Neural cell (in vitro differentiated cells): ENCODE results near the gene FAM8A1. TPM values are rescaled to one million over a fixed set of nuclear protein-coding genes. Genes with fewer than 3 reads are reported as not detected.

ENCODE experiments used
- H2AFZ ChIP-seq: fragments of 200-600, 300-800 bp; sonication (generic), shearing (Covaris generic); 2 replicates; pipeline ENCODE4 v1.6.0; 2014; ENCODE audit warnings: low read depth, mild to moderate bottlenecking, antibody characterized with exemption, low read length, moderate library complexity
- H3F3A ChIP-seq: fragments of 200-600 bp; shearing (Covaris generic); 2 replicates; pipeline ENCODE4 v1.6.1; 2016; ENCODE audit warnings: mild to moderate bottlenecking, moderate library complexity, mixed read lengths, antibody characterized with exemption, low read length; ENCODE audit not compliant: insufficient read depth, poor library complexity, severe bottlenecking
- H3K27ac ChIP-seq: fragments of 200-600, 300-800 bp; sonication (generic), shearing (Covaris generic); 2 replicates; pipeline ENCODE4 v1.5.1; 2014; ENCODE audit warnings: mild to moderate bottlenecking, low read length, moderate library complexity
- H3K27me3 ChIP-seq: fragments of 300-800, 200-600 bp; sonication (generic), shearing (Covaris generic); 2 replicates; pipeline ENCODE4 v1.6.0; 2014; ENCODE audit warnings: mild to moderate bottlenecking, low read depth, low read length, moderate library complexity; ENCODE audit not compliant: insufficient read depth
- H3K36me3 ChIP-seq: fragments of 300-800, 200-600 bp; sonication (generic), shearing (Covaris generic); 2 replicates; pipeline ENCODE4 v1.5.1; 2014; ENCODE audit warnings: mild to moderate bottlenecking, antibody characterized with exemption, low read length, moderate library complexity; ENCODE audit not compliant: insufficient read depth
- H3K4me2 ChIP-seq: fragments of 300-800, 200-600 bp; sonication (generic), shearing (Covaris generic); 2 replicates; pipeline ENCODE4 v1.6.0; 2014; ENCODE audit warnings: mild to moderate bottlenecking, low read length
- H3K4me3 ChIP-seq: fragments of 300-800, 200-600 bp; sonication (generic), shearing (Covaris generic); 2 replicates; pipeline ENCODE4 v1.5.1; 2014; ENCODE audit warnings: mild to moderate bottlenecking, low read length, moderate library complexity
- H3K79me2 ChIP-seq: fragments of 200-600 bp; shearing (Covaris generic); replicated peaks from 2 replicates; pipeline ENCODE4 v1.6.0; 2014; ENCODE audit warnings: mild to moderate bottlenecking, low read length, moderate library complexity; ENCODE audit not compliant: insufficient read depth
- H3K9ac ChIP-seq: fragments of 300-800, 200-600 bp; sonication (generic), shearing (Covaris generic); 2 replicates; pipeline ENCODE4 v1.6.1; 2016; ENCODE audit warnings: mild to moderate bottlenecking, low read length, mixed read lengths
- H3K9me2 ChIP-seq: fragments of 200-600 bp; shearing (Covaris generic); 2 replicates; pipeline ENCODE4 v1.6.1; 2016; ENCODE audit warnings: mild to moderate bottlenecking, low read length, mixed read lengths; ENCODE audit not compliant: insufficient read depth
- H3K9me3 ChIP-seq: fragments of 200-600, 300-800 bp; sonication (generic), shearing (Covaris generic); 2 replicates; pipeline ENCODE4 v1.6.1; 2016; ENCODE audit warnings: mild to moderate bottlenecking, mixed run types, low read length, moderate library complexity, mixed read lengths
- H4K20me1 ChIP-seq: fragments of 200-600 bp; shearing (Covaris generic); 2 replicates; pipeline ENCODE4 v1.6.1; 2016; ENCODE audit warnings: mild to moderate bottlenecking, mixed run types; ENCODE audit not compliant: insufficient read depth
- EP300 ChIP-seq: fragments of 450-650 bp; conservative IDR thresholded peaks from 2 replicates; pipeline ENCODE4 v1.6.1; 2014; ENCODE audit warnings: antibody characterized with exemption, mild to moderate bottlenecking, moderate library complexity; ENCODE audit not compliant: poor library complexity, severe bottlenecking
- EZH2 ChIP-seq: fragments of 200-600, 300-800 bp; shearing (Covaris generic), sonication (generic); IDR thresholded peaks from 2 replicates; pipeline ENCODE4 v1.6.1; 2014; ENCODE audit warnings: antibody characterized with exemption, low read length, borderline replicate concordance, mild to moderate bottlenecking; ENCODE audit not compliant: insufficient read depth, poor library complexity, severe bottlenecking
- polyA plus RNA-seq: library from polyadenylated mRNA; depleted of rRNA; stranded (reverse); fragments of >200 nt; gene quantifications from 2 replicates; pipeline ENCODE4 v1.2.3, GENCODE V29; 2014
- small RNA-seq, 3 experiments: library from RNA; depleted of rRNA; stranded (forward); fragments of <200 nt; gene quantifications; one replicate each; pipeline ENCODE3, GENCODE V24; 2012
- TF ChIP-seq, protein P1 (sequence below): fragments of 450-650 bp; IDR thresholded peaks from 2 replicates; pipeline ENCODE4 v1.5.1; 2014; ENCODE audit warnings: antibody characterized with exemption, mild to moderate bottlenecking, moderate library complexity; ENCODE audit not compliant: poor library complexity, severe bottlenecking

The FAM8A1 gene
- polyA plus RNA-seq, 1 donor from 2014 or later = 48.0 TPM

DNA sequence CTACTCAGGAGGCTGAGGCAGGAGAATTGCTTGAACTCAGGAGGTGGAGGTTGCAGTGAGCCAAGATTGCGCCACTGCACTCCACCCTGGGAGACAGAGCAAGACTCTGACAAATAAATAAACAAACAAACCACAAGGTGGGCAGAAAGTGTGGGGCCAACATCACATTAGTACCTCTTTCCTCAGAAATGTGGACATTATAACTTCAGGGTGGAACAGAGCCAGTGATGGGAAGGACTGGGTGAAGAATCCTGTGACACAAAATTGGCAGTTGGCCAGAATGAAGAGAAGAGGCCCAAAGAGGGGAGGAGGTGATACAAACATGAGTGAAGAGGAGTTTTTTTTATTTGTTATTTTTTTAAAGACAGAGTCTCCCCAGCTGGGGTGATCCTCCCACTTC, 56.0 kb downstream of the FAM8A1 start:
- no peaks in the 10 kb centered on the region for H4K20me1 ChIP-seq
- no peak for TF ChIP-seq EZH2
- no peaks in the 10 kb centered on the region for H3K79me2 ChIP-seq
- no peak overlapping the region for H3K27ac ChIP-seq
- no peaks in the 10 kb centered on the region for H3K36me3 ChIP-seq
- H3K9ac ChIP-seq = no peak overlapping the region
- no peaks in the 10 kb centered on the region for H3F3A ChIP-seq
- no peaks in the 10 kb centered on the region for H3K27me3 ChIP-seq
- no peak overlapping the region for H3K4me3 ChIP-seq
- H3K4me2 ChIP-seq = no peak overlapping the region
- H2AFZ ChIP-seq = no peak overlapping the region
- no peaks in the 10 kb centered on the region for H3K9me2 ChIP-seq
- no peaks in the 10 kb centered on the region for H3K9me3 ChIP-seq

DNA sequence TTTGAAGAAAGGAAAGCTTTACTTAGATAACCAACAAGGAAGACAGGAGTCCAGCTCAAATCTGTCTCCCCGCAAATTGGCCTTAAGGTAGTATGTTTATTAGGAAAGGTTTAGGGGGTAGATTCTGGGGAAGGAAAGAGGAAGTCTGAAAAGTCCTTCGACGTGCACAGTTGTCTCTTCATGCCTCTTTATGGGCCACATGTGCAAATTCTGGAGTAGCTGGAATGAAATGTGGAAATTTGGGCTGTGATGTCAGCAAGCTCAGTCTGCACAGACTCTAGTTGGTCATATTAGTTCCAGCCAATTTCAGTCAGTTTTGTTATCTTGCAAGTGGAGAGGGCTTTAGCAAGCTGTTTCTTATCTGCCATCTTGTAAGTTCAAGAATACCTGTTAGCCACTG, 56.5 kb downstream of the FAM8A1 start:
- H3K27me3 ChIP-seq = no peaks in the 10 kb centered on the region
- H3F3A ChIP-seq = no peaks in the 10 kb centered on the region
- H3K4me3 ChIP-seq = no peak overlapping the region
- no peaks in the 10 kb centered on the region for H3K9me3 ChIP-seq
- H4K20me1 ChIP-seq = no peaks in the 10 kb centered on the region
- no peaks in the 10 kb centered on the region for H3K79me2 ChIP-seq
- H3K27ac ChIP-seq = no peak overlapping the region
- H3K4me2 ChIP-seq = no peak overlapping the region
- TF ChIP-seq EP300 = no peak
- TF ChIP-seq, protein P1, sequence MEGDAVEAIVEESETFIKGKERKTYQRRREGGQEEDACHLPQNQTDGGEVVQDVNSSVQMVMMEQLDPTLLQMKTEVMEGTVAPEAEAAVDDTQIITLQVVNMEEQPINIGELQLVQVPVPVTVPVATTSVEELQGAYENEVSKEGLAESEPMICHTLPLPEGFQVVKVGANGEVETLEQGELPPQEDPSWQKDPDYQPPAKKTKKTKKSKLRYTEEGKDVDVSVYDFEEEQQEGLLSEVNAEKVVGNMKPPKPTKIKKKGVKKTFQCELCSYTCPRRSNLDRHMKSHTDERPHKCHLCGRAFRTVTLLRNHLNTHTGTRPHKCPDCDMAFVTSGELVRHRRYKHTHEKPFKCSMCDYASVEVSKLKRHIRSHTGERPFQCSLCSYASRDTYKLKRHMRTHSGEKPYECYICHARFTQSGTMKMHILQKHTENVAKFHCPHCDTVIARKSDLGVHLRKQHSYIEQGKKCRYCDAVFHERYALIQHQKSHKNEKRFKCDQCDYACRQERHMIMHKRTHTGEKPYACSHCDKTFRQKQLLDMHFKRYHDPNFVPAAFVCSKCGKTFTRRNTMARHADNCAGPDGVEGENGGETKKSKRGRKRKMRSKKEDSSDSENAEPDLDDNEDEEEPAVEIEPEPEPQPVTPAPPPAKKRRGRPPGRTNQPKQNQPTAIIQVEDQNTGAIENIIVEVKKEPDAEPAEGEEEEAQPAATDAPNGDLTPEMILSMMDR = no peak
- H3K36me3 ChIP-seq = no peaks in the 10 kb centered on the region
- no peak overlapping the region for H3K9ac ChIP-seq
- no peaks in the 10 kb centered on the region for H3K9me2 ChIP-seq
- H2AFZ ChIP-seq = no peak overlapping the region

Small RNA genes within 50 kb of the gene (small RNA-seq; reads per million reads assigned to genes)
- gene RNU6-190P (0 to 0.08 (median 0) reads per million in 3 experiments), gene SUMO2P13 (0 reads per million in 3 experiments)

Other genes with a start within 250 kb of the FAM8A1 start
- gene CAP2, start 206.7 kb upstream of the FAM8A1 start, polyA plus RNA-seq = 11.8 and 13.4 TPM in 2 replicates
- gene NUP153, start 106.6 kb downstream of the FAM8A1 start, polyA plus RNA-seq = 19.7 and 20.6 TPM in 2 replicates